GM10847 (cell line): ENCODE measurements around the gene VOPP1.
A peak's percentile ranks its signal among the peaks of the same experiment; 100 is the strongest.

Experiments
- POLR2A ChIP-seq: IDR thresholded peaks from 2 replicates; pipeline ENCODE4 v1.6.1; 2011; ENCODE audit not compliant: insufficient read length; ENCODE audit errors: extremely low read depth

The VOPP1 gene

GRCh38 chr7:55572378-55573233 is at the start of gene VOPP1:
Gene VOPP1 (minus strand): TSS chr7:55572502. CDS start chr7:55572324, 178 bp downstream.
- TF ChIP-seq POLR2A: peak; percentile 29

GRCh38 chr7:55618913-55619312 is 46.6 kb upstream of the VOPP1 start:
- TF ChIP-seq POLR2A: no peak

GRCh38 chr7:55595511-55595910 is 23.2 kb upstream of the VOPP1 start:
- TF ChIP-seq POLR2A: no peak

- TF ChIP-seq POLR2A: no peak
These were observed 22.6 kb upstream of the VOPP1 start for GRCh38 chr7:55594870-55595269.

GRCh38 chr7:55594414-55594813 is 22.1 kb upstream of the VOPP1 start:
- no peak for TF ChIP-seq POLR2A

GRCh38 chr7:55593515-55594318 is 21.4 kb upstream of the VOPP1 start:
- TF ChIP-seq POLR2A: no peak

- no peak for TF ChIP-seq POLR2A
These were observed 20.8 kb upstream of the VOPP1 start for GRCh38 chr7:55593172-55593514.

- no peak for TF ChIP-seq POLR2A
These were observed 20.2 kb upstream of the VOPP1 start for GRCh38 chr7:55592492-55592891.

GRCh38 chr7:55591282-55591931 is 19.1 kb upstream of the VOPP1 start:
- no peak for TF ChIP-seq POLR2A

- TF ChIP-seq POLR2A: no peak
These were observed 18.4 kb upstream of the VOPP1 start for GRCh38 chr7:55590517-55591281.

- no peak for TF ChIP-seq POLR2A
These were observed 17.6 kb upstream of the VOPP1 start for GRCh38 chr7:55589905-55590304.

- no peak for TF ChIP-seq POLR2A
These were observed 16.8 kb upstream of the VOPP1 start for GRCh38 chr7:55588976-55589604.

- TF ChIP-seq POLR2A: no peak
These were observed 16.0 kb upstream of the VOPP1 start for GRCh38 chr7:55588379-55588699.

- no peak for TF ChIP-seq POLR2A
These were observed 15.5 kb upstream of the VOPP1 start for GRCh38 chr7:55587687-55588378.
